HG03280 (cell line): ENCODE measurements around the gene KDM5C.
"Not testable (repeated sequence)": the region's sequence is repeated elsewhere in the genome, so short reads cannot be mapped to it uniquely, and the experiment has no call there.

ENCODE experiments used
- ATAC-seq: cut with Tn5 transposase; IDR thresholded peaks from one replicate; pipeline ENCODE4 v1.9.1; 2021; ENCODE audit warnings: mild to moderate bottlenecking, moderate library complexity; ENCODE audit not compliant: unreplicated experiment

Gene KDM5C

DNA sequence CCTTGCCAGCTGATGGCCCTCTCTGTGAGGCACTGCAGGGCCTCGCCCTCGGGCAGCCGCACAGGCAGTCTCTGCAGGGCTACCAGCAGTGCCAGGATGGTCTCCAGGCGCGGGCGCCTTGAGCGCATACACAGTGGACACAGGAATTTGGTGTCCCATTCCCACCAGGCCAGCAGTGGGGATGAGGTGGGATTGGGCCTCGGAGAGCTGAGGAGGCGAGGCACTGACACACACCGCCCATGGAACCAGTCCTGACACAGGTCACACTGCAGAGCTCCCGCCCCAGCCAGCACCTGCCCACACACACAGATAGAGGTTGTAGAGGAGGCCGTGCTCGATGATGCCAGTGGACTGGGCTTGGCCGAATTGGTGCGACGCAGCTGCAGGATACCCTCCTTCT, 30.7 kb downstream of the KDM5C start:
- no peak for ATAC-seq

DNA sequence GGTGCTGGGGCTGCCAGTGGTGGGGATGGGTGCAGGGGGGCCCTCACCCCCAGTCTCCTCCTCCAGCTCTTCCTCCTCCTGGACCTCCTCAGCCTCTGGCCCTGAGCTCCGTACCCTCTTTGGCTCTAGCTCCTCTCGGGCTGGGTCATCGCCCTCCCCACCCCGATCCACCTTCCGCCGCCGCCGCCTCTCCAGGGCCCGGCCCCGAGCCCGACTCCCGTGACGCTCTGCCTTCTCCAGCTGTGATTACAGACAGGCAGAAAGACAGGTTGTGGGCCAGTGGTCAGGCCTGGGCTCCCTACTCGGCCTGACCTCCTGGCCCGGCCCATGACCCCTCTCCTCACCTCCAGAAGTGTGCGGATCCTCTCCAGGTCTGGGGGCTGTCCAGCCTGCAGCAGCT, 31.9 kb downstream of the KDM5C start:
- no peak for ATAC-seq

DNA sequence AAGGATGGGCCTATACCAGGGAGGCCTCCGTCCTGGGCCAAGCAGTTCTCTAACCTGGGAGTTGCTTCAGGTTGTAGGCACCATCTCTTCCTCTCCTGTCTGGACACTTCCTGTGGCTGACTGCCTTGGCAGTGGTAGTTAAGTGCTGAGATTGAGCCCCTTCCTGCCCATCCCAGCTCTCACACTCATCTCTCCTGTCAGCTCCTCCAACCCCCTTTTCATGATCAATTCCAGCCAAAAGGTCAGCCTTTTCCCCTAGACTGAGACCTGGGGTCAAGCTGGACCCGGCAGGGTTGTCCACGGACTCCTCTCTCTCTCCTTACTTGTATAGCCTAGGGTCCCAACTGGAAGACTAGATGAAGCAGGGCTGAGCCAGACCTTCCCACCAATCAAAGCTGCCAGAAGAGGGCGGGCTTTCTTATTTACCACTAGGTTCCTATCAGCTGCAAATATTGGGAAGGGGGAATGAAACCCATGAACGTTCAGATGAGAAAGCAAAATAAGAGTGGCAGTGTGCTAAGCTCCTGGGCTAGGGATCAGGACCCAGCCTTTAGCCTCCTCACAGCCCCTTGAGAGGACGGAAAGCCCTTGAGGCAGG, 34.5 kb downstream of the KDM5C start:
- no peak for ATAC-seq

DNA sequence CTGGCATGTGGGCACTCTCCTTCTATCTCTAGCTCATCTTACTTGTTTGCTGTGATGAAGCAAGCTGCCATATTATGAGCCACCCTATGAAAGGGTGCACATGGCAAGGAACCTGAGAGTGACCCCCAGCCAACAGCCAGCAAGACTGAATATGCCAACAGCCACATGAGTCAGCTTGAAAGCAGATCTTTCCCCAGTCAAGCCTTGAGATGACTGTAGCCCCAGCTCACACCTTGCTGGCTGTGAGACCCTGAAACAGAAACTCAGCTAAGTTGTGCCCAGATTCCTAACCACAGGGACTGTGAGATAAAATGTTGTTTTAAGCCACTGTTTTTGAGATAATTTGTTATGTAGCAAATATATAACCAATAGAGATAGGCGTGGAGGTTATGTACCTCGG, 36.2 kb downstream of the KDM5C start:
- ATAC-seq, result peak; percentile 62

DNA sequence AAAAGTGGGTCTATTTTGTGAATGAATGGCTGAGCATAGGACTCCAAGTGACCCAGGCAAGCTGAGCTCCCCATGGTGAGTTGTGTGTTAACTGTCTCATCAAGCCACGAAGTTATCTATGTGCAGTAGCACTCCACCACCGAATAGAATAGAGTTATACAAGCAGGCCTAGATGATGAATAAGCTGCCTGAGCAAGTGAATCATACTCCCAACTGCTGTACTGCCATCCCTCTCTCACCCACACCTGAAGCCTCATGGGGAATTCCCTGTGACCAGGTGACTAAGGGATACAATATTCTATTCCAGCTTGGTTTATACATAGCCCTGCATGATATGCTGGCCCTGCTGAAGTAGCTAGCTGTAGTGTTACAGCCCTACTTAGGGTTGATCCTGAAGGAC, 38.7 kb downstream of the KDM5C start:
- no peak for ATAC-seq

DNA sequence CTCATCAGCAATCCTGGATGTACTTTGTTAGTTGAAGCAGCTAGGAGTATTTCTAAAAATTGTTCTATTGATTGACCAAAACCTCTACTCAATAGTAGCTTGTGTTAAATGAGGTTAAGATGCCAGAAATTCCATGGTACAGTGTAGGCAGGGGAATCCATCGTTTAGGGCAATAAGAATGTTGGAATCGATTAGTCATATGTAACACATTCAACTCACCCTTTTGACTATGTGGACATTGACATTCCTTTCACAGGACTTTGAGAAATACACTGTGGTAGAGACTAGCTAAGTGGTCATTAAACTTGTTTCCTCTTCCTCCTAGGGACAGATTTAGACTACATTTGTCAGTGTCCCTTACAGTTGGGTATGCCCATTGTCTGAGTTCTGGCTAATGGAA, 40.2 kb downstream of the KDM5C start:
- ATAC-seq, result no peak

DNA sequence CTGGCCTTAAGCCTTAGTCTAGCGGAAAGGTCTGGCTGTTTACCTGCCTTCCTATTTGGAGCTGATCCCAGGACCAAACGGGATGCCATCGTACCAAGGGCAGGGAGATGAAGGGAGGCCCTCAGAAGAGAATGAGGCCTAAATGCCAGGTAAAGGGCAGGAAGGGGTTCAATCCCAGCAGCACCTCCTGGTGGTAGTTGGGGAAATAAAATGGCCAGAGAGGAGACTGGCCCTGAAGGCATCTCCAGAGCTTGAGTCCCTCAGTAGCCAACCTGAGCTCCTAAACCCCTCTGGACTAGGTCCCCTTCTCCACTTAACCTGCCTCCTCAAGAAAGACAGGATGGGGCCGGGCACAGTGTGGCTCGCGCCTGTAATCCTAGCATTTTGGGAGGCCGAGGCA, 53.7 kb downstream of the KDM5C start:
- no peak for ATAC-seq

DNA sequence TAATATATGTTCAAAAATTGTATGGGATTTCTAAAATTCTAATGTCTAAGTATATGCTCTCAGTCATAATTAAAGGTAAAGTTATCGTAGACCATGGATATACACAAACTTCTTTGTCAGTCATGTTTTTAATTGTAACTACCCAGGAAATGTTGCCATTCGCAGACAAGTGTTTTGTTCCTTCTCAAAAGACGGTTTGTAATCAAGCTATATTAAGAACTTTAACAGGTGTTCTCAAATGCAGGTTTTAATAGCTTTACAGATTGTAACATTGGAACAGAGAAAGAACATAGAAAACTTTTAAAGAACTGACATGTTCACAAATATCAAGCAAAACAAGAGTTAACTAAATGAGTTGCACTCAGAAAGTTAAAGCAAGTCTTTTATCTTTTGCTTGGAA, 58.9 kb downstream of the KDM5C start:
- no peak for ATAC-seq

DNA sequence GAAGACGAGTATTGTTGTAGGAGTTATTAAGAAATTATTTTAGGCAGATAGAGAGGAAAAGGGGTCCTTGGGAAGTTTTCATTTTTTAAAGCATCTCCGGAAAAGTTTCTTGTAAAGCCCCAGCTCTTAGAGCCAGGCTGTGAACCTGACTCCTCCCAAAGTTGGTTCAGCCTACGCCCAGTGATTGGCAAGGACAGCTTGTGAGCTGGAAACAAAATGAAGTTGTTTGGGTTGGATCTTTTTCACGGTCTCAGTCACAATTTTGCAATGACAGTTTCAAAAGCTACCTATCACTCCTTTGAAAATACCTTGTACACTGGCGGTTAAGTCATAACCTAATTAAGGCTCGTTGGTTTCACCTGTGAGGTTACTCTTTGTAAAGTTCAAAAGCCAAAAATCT, 60.4 kb downstream of the KDM5C start:
- not testable (repeated sequence) for ATAC-seq

DNA sequence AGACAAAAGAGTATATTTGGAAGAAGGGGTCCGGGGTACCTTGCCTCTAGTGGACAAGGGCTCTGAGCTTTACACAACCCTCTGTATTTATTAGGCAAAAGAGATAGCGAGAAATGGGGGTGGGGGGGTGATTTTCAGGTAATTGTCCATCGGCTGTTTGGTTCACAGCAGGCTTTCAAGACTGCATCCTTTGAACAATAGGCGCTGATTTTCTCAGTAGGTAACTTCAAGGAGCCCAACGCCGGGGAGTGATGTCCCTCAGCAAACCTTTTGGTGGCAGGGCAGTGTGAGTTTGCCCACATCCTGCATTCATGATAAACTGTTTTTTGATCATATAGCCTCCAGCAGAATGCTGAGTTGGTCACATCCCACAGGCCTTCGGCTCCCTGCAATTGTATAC, 61.6 kb downstream of the KDM5C start:
- no peak for ATAC-seq

DNA sequence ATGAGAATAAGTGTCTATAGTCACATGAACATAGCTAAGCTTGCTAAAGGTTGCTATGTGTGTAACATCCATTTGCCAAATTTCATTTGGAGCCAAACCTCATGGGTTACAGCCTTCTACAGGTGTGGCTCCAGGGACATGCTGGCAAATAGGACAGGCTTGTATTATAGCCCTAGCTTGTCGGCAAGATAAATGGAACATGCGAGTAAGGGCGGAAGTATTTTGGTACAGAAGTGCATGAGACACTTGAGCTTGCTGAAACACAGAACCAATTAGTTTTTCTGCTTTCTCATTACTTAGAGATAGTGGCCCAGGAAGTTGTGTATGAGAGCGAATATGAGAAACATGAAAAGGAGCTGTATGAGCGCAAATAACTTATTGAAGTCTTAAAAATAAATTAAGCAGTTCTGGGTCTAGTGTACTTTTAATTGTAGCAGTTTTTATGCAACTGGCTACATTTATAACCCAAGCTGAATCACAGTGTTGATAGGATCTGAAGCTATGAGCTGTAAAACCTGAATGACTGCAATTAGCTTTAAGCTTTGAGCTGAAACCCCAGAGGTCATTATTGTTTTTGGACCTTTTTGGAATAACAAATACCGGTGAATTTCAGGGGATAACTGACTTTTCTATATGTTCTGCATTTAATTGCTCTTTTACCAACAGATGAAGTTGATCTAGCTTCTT, 64.6 kb downstream of the KDM5C start:
- ATAC-seq, result no peak

DNA sequence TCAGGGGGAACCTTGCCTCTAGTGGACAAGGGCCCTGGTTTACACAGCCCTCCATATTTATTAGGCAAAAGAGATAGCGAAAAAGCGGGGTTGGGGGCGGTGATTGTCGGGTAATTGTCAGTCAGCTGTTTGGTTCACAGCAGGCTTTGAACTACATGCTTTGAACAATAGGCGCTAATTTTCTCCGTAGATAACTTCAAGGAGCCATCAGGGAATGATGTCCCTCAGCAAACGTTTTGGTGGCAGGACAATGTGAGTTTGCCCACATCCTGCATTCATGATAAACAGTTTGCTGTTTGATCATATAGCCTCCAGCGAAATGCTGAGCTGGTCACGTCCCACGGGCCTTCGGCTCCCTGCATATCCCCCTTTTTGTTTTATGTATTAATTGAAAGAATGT, 65.8 kb downstream of the KDM5C start:
- no peak for ATAC-seq

DNA sequence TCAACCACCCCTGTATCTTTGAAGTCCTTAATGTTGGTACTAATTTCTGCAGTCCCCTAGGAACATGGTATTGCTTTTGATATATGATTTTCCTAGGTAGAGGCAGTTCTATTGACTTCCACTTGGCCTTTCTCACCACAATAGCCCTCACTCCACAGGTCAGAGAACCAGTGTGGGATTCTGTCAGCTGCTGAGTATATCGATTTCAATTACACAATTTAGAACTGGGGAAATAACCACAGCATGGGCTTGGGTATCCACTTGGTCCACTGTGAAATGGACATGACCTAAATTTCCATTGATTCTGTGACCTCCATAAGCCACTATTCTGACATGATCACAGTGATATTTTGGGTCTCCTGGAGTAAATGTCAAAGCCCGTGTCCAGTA, 68.8 kb downstream of the KDM5C start:
- ATAC-seq, result no peak

DNA sequence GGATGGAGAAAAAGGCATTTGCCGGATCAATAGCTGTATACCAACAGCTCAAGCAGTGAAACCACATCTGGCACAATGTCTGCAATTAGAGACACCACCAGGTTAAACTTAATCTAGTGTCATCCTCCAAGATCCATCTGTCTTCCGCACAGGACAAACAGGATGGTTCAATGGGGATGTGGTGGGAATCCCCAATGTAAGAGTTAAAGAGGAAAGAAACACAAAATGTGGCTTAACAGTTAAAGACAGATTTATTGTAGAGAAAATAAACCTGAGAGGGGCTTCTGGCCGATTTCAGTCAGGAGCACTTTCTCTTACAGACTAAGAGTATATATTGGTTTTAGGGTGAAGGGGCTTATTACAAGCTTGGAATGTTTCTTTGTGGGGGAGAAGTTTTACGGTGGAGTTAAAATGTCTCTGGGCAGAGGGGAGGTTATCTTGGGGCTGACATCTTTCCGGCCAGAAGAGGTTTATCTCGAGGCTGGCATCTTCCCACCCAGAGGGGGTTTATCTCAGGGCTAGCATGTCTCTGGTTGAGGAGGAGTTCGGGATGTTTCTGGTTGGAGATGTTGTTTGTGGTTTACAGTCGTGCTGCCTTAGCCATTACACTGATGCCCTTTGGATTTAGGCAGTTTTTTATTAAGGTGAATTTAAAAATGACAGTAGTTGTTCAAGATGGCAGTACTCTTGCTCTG, 69.3 kb downstream of the KDM5C start:
- no peak for ATAC-seq

DNA sequence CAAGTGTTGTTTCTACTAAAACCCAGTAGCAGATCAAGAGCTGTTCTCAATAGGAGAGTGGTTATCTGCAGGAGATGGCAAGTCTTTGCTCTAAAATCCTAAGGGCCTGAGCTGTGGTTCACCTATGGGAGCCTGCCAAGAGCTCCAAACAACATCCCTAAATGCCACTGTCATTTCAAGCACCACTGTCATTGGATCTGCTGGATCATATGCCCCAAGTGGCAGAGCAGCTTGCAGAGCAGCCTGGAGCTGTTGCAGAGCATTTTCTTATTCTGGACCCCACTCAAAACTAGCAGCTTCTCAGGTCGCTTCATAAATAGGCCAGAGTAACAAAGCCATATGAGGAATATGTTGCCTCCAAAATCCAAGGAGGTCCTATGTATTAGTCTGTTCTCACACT, 71.4 kb downstream of the KDM5C start:
- ATAC-seq, result no peak
